GM19438 (cell line): ENCODE results near the gene SCN7A.

Source experiments
- ATAC-seq: cut with Tn5 transposase; IDR thresholded peaks from one replicate; pipeline ENCODE4 v1.9.1; 2021; ENCODE audit warnings: low read depth; ENCODE audit not compliant: unreplicated experiment

Gene SCN7A

DNA sequence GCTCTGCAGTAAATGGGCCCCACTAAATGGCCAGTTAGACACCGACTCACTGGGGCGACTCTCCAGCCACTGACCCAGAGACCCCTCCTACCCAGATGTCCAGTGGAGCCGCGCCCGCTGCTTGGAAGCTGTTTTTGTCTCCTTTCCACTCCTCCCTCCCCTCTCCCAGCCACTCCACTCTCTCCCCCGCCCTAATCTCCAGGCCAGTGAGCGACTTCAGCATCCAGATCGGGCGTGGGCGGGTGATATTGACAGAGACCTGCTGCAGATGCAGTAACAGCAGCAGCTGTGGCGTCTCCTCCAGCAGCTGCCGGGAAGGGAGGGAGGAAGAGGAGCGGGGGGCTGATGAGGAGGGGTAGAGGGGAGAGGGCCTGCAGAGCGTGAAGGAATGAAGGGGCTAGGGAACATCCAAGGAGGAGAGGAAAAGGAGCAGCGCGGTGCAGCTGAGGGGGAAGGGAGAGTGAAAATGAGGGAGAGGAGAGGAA lies at the start of gene SCN7A:
SCN7A (minus strand) TSS at position 110 of the 485 bp plus-strand sequence. CDS start 16,553 bp downstream, outside the sequence.
- no peak for ATAC-seq

GRCh38 chr2:166539340-166540162 lies 45.5 kb upstream of the SCN7A start:
- peak; percentile 98 for ATAC-seq

GRCh38 chr2:166536111-166536510 lies 42.1 kb upstream of the SCN7A start:
- no peak for ATAC-seq

DNA sequence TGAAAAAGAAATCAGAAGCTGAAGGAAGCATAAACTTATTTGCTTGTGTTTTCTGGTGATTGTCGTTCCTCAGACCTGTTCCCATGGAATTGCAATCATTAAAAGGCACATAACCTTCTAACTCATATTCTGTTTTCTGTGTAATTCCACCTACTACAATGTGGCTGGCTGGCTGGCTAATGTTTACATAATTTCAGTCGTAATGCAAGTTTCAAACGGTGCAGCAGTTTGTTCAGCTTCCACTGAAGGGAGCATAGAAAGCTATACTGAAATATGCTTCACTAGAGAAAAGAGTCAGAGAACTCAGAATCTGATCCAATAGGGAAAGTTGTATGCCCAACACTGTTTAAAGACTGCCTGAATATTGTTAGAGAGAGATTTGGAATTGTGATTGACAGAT lies 27.1 kb upstream of the SCN7A start:
- ATAC-seq: no peak

- no peak for ATAC-seq
Measured at GRCh38 chr2:166520604-166521003, 26.6 kb upstream of the SCN7A start.

- ATAC-seq: no peak
Measured at GRCh38 chr2:166519391-166519962, 25.4 kb upstream of the SCN7A start.

GRCh38 chr2:166518634-166519390 lies 24.8 kb upstream of the SCN7A start:
- no peak for ATAC-seq

GRCh38 chr2:166517533-166518061 lies 23.5 kb upstream of the SCN7A start:
- no peak for ATAC-seq

DNA sequence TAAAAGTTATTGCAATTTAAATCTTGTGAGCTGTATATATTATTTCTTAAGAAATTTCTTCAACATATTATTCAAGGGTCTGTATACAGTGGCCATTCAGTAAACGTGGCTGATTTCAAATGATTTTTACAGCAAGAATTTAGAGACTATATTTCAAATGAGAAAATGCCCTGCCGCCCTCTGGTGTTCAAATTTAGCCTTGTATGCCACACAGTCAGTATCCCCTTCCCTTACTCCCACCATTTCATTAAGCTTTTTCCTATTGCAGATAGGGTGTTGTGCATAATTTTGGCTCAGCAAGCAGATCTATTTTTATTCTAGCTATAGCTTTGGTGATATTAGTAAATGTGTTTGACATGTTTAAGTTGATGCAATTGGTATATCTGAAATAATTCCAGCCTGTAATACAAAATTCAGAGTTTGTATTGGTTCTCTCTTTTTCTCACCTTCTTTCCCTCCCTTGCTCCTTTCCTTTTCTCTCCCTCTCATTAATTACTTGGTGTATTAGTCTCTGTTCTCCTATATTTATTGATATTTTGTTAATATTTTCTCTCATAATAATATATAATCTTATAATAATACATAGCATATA lies 22.8 kb upstream of the SCN7A start:
- ATAC-seq: no peak

GRCh38 chr2:166513952-166514351 lies 19.9 kb upstream of the SCN7A start:
- ATAC-seq: no peak

DNA sequence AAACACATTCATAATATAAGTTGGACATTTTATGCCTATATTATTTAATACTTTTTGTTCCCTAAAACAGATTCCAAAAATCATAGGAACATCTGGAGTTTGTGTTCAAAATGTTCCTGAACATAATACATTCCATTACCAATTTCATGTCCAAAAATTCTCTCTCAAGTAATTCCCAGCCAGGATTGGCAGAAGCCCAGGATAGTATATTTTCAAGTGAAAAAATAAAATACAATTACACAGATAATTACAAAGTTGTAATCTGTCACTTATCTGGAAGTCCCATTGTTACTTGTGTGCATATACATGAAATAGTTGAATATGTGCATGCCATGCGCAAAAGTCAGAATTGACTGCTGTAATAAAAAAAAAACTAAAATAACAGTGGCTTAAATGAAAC lies 5.2 kb upstream of the SCN7A start:
- ATAC-seq: no peak

- no peak for ATAC-seq
Measured at GRCh38 chr2:166491461-166491860, 2.6 kb downstream of the SCN7A start.

- no peak for ATAC-seq
Measured at GRCh38 chr2:166487171-166487570, 6.9 kb downstream of the SCN7A start.

- no peak for ATAC-seq
Measured at GRCh38 chr2:166485558-166486178, 8.4 kb downstream of the SCN7A start.

DNA sequence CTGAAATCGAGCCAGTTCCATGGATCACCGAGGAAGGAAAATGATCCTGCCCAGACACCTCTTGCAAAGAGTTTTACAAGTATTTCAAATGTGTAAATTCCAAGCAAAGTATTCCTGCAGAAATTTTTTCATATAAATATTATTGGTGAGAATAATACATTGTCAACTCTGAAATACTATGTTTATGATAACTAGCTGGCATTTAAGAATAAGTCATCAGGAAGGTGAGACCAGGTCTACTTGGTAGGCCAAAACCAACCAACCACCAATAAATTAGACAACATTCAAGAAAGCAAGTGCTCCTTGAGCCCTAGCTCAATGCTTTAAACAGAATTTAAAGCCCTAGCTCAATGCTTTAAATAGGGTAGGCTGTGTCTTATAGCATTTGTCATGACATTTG lies 21.7 kb downstream of the SCN7A start:
- no peak for ATAC-seq

- no peak for ATAC-seq
Measured at GRCh38 chr2:166468124-166469024, 25.7 kb downstream of the SCN7A start.

- ATAC-seq: no peak
Measured at GRCh38 chr2:166464187-166464586, 29.9 kb downstream of the SCN7A start.

DNA sequence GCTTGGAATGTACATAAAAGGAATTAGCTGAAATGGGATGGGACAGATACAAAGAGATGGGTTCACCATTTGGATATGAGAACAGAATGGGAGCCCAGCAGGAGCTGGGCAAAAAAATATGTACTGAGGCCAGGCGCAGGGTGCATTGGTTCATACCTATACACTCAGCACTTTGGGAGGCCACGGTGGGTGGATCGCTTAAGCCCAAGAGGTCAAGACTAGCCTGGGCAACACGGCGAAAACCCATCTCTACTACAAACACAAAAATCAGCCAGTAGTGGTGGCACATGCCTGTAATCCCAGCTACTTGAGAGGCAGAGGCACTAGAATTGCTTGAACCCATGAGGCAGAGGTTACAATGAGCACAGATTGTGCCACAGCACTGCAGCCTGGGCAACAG lies 30.4 kb downstream of the SCN7A start:
- ATAC-seq: no peak

DNA sequence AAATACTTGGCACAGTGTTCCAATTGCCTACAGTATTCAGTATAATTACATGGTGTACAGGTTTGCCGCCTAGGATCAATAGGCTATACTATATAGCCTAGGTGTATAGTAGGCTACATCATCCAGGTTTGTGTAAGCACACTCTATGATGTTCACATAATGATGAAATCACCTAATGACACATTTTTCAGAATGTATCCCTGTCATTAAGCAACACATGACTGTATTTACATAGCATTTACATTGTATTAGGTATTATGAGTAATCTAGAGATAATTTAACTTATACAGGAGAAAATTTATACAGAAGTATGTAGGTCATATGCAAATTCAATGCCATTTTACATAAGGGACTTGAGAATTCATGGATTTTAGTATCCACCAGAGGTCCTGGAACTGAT lies 35.4 kb downstream of the SCN7A start:
- no peak for ATAC-seq
